Measurements from ENCODE around the gene HTRA3. TPM values are rescaled to one million over a fixed set of nuclear protein-coding genes. Genes with fewer than 3 reads are reported as not detected.
A peak's percentile ranks its signal among the peaks of the same experiment; 100 is the strongest.

The HTRA3 gene
- total and polyA plus RNA-seq, 2 of the 4 experiments (the other 2 are of a cell fraction), result 1.3 to 9.5 TPM

- TF ChIP-seq CHD1 (IDR thresholded peaks at IDR 0.05; ENCODE audit: low read depth, low read length), result no peak
Observed at GRCh38 chr4:8247047-8247930, 22.3 kb upstream of the HTRA3 start (continued).

GRCh38 chr4:8248091-8248490 lies 21.5 kb upstream of the HTRA3 start:
- 33% methylated on average over 3 of the region's 7 CpGs; no CpG with 5 or more reads in 1 of the 2 experiments for WGBS, 2 experiments (ENCODE audit: extremely low coverage in 2 of 2, insufficient read length in 1 of 2)
- in situ Hi-C loops (cut with MboI; ENCODE audit: low sequenced_read_pairs), result no loop called here
- DNase-seq (no peak), ATAC-seq (ENCODE audit: low read depth) (no peak; the same call in 1 of the 2 replicates)
- peaks cover 11% of the 10 kb centered on the region; the same call in 1 of the 2 replicates for H3K4me1 ChIP-seq (ENCODE audit: control insufficient read depth, insufficient read depth, low read length)
- no peaks in the 10 kb centered on the region for H3K36me3 ChIP-seq (ENCODE audit: control insufficient read depth, insufficient read depth, low read length)
- H3K79me1 ChIP-seq (ENCODE audit: low read depth in 1 of 2, low read length in 2 of 2), result no peaks in the 10 kb centered on the region
- H3K4me3 ChIP-seq (ENCODE audit: insufficient read depth, low read depth, low read length), result no peak overlapping the region
- no peak overlapping the region for H2BK120ac ChIP-seq (ENCODE audit: low read depth, low read length)
- H2AK5ac ChIP-seq (ENCODE audit: low read depth, low read length), result peak overlapping the region; percentile 56; the same call in 1 of the 2 replicates
- no peak overlapping the region; the same call in 1 of the 2 replicates for H3K23ac ChIP-seq (ENCODE audit: low read depth, low read length)
- H4K5ac ChIP-seq (ENCODE audit: low read depth, low read length), result no peak overlapping the region
- H4K91ac ChIP-seq (ENCODE audit: insufficient read depth, low read depth, low read length), result no peak overlapping the region
- dilution Hi-C loops (cut with HindIII; ENCODE audit: low sequenced_read_pairs, unreplicated experiment), result no loop called here
- CTCF ChIA-PET, result no interaction called here
- H3K56ac ChIP-seq (ENCODE audit: extremely low read depth, insufficient read depth, low read length), result no peak overlapping the region
- H3K4me2 ChIP-seq (ENCODE audit: low read depth, low read length), result no peak overlapping the region
- no peaks in the 10 kb centered on the region; the same call in 1 of the 2 replicates for H3K9me1 ChIP-seq (ENCODE audit: insufficient read depth, low read length)
- intact Hi-C loops (cut with micrococcal nuclease), result no loop called here
- POLR2A ChIA-PET (ENCODE audit: unreplicated experiment), result no interaction called here
- peaks cover 3% of the 10 kb centered on the region; the same call in 1 of the 2 replicates for H3K27me3 ChIP-seq (ENCODE audit: control insufficient read depth, insufficient read depth, low read length)
- no peak overlapping the region for H2BK20ac ChIP-seq (ENCODE audit: low read depth, low read length)
- H3K9ac ChIP-seq (ENCODE audit: low read depth, low read length), result no peak overlapping the region
- no peaks in the 10 kb centered on the region; the same call in 1 of the 2 replicates for H3K9me3 ChIP-seq (ENCODE audit: control insufficient read depth, insufficient read depth, low read length)
- H3K14ac ChIP-seq (replicated peaks; ENCODE audit: low read depth, low read length), result no peak overlapping the region; the same call in 1 of the 2 replicates
- no peak overlapping the region for H4K8ac ChIP-seq (ENCODE audit: low read depth in 2 of 2, low read length in 2 of 2)
- H4K20me1 ChIP-seq (ENCODE audit: insufficient read depth, low read length), result no peaks in the 10 kb centered on the region
- no peak overlapping the region for H3K27ac ChIP-seq (ENCODE audit: insufficient read depth, low read length)
- H2AFZ ChIP-seq (replicated peaks; ENCODE audit: low read length, poor library complexity), result no peak overlapping the region
- H3K4ac ChIP-seq (ENCODE audit: low read depth, low read length), result no peak overlapping the region
- H2BK5ac ChIP-seq (ENCODE audit: low read depth, low read length, poor library complexity, severe bottlenecking), result no peak overlapping the region
- H2AK9ac ChIP-seq (replicated peaks; ENCODE audit: low read depth, low read length, poor library complexity), result no peak overlapping the region
- H3K18ac ChIP-seq (ENCODE audit: low read depth, low read length), result no peak overlapping the region
- no TSS peak for BruUV-seq (replicated peaks)
- no peak overlapping the region for H2BK15ac ChIP-seq (ENCODE audit: low read depth, low read length)
- TF ChIP-seq CEBPB (IDR thresholded peaks at IDR 0.05; ENCODE audit: low read depth, low read length) (peak; percentile 91), BHLHE40 (IDR thresholded peaks at IDR 0.05; ENCODE audit: low read depth, low read length) (no peak)

Data from IMR-90 (cell line).